ENCODE results near the gene SMO. TPM values are rescaled to one million over a fixed set of nuclear protein-coding genes. Genes with fewer than 3 reads are reported as not detected.

The SMO gene
- total and polyA plus RNA-seq, 2 donors (not counting 1 experiment from before 2014, with no cell fraction given) = 4.5 to 12.6 TPM

DNA sequence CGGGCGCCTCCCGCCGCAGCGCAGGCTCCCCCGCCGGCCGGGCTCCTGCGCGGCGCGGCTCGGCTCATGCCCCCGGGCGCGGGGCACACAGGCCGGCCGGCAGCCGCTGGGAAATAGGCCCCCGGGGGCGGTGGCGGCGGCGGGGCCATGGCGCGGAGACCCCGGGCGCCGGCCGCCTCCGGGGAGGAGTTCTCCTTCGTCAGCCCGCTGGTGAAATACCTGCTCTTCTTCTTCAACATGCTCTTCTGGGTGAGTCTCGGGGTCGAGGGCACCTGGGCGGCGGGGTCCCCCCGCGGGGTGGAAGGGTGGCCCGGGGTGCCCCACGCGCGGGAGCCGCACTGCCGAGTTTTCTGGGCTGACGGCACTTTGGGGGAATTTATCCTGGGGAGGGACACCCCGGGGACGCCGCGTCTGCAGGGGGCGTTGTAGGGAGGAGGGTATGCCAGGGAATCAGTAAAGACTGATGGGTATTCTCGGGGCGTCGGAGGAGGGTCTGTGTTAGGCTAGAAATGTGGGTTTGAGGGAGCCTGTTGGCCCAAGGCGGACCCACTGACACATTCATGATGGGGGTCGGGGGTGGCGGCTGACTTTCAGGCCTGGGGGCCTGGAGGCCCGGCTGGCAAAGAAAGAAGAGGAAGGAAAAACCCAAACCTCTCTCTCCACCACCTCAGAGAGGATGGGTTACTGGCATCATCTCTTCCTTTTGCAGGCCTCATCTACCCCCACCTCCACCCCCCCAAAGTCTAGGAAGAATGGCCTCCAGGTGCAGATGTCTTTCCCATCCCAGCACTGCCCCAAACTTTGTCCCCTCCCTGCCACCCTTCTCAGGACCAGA is 43.4 kb upstream of the SMO start:
- no peak for DNase-seq (ENCODE audit: low read depth in 2 of 2)
- Histone ChIP-seq H3K27ac (ENCODE audit: insufficient read depth, low read length) (no peak overlapping the region), H3K36me3 (ENCODE audit: control insufficient read depth, insufficient read depth, low read length) (no peaks in the 10 kb centered on the region), H3K79me2 (ENCODE audit: control insufficient read depth, insufficient read depth, low read length) (no peaks in the 10 kb centered on the region), H3K9me3 (ENCODE audit: control insufficient read depth, insufficient read depth, low read depth, low read length) (no peaks in the 10 kb centered on the region), H3K4me2 (ENCODE audit: extremely low read depth, insufficient read depth, low read length) (peak overlapping the region; percentile 58), H3K27me3 (ENCODE audit: control insufficient read depth, insufficient read depth, low read length) (peaks cover 36% of the 10 kb centered on the region), H2AFZ (ENCODE audit: low read length) (no peak overlapping the region), H3K9ac (ENCODE audit: insufficient read depth, low read length) (peak overlapping the region; percentile 16), H3K4me3 (replicated peaks in 1 of 4; ENCODE audit: control extremely low read depth in 1 of 4, insufficient read depth in 1 of 4, low read depth in 3 of 4, low read length in 4 of 4) (peak overlapping the region in 2 of 4 experiments; percentile 12 to 50), H3K4me1 (ENCODE audit: control insufficient read depth, extremely low read depth, insufficient read depth, low read length) (no peaks in the 10 kb centered on the region), H4K20me1 (ENCODE audit: control insufficient read depth, extremely low read depth, insufficient read depth, low read length) (no peaks in the 10 kb centered on the region)
- no peak for TF ChIP-seq EZH2 (IDR thresholded peaks at IDR 0.05; ENCODE audit: low read length, missing control alignments)
- TF ChIP-seq, protein P1, sequence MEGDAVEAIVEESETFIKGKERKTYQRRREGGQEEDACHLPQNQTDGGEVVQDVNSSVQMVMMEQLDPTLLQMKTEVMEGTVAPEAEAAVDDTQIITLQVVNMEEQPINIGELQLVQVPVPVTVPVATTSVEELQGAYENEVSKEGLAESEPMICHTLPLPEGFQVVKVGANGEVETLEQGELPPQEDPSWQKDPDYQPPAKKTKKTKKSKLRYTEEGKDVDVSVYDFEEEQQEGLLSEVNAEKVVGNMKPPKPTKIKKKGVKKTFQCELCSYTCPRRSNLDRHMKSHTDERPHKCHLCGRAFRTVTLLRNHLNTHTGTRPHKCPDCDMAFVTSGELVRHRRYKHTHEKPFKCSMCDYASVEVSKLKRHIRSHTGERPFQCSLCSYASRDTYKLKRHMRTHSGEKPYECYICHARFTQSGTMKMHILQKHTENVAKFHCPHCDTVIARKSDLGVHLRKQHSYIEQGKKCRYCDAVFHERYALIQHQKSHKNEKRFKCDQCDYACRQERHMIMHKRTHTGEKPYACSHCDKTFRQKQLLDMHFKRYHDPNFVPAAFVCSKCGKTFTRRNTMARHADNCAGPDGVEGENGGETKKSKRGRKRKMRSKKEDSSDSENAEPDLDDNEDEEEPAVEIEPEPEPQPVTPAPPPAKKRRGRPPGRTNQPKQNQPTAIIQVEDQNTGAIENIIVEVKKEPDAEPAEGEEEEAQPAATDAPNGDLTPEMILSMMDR (conservative IDR thresholded peaks at IDR 0.05 in 1 of 2, IDR thresholded peaks at IDR 0.05 in 1 of 2; ENCODE audit: low read depth in 1 of 2, low read length in 2 of 2) = peak; percentile 13 to 29

DNA sequence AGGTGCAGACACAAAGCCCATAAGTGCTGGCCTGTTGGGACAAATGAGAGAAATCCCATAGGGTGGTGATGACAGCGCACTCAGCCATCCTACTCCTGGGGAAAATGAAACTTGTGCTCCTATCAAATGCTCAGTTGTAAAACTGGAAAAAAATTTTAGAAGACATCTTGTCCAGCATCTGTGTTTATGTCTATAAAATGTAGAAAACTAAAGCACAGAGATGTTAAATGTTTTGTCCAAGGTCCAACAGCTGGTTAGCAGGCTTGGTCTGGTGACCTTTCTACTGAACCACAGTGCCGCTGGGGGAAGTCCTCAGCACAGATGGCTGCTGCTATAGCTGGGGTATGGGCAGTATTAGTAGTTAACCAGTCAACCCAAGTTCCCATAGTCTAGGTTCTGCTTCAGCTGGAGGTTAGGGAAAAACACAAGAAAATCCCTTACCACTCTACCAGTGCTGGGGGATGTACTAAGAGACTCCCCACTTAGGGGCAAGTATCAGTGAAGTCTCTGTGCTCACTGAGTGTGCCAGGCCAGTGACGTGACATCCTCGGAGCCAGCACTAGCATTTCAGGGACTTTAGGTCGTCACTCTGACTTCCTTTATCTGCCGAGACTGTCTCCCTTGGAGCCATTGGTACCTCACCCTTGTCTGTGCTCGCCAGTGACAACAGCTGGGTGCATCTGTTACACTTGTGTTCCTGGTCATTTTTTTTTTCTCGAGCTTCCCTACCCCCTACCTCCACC is 42.0 kb upstream of the SMO start:
- Histone ChIP-seq H3K4me3 (replicated peaks in 1 of 4; ENCODE audit: control extremely low read depth in 1 of 4, insufficient read depth in 1 of 4, low read depth in 3 of 4, low read length in 4 of 4) (no peak overlapping the region), H3K27ac (ENCODE audit: insufficient read depth, low read length) (no peak overlapping the region), H3K36me3 (ENCODE audit: control insufficient read depth, insufficient read depth, low read length) (no peaks in the 10 kb centered on the region), H3K4me1 (ENCODE audit: control insufficient read depth, extremely low read depth, insufficient read depth, low read length) (no peaks in the 10 kb centered on the region), H3K27me3 (ENCODE audit: control insufficient read depth, insufficient read depth, low read length) (peaks cover 36% of the 10 kb centered on the region), H3K9me3 (ENCODE audit: control insufficient read depth, insufficient read depth, low read depth, low read length) (no peaks in the 10 kb centered on the region), H2AFZ (ENCODE audit: low read length) (no peak overlapping the region), H3K4me2 (ENCODE audit: extremely low read depth, insufficient read depth, low read length) (no peak overlapping the region), H3K79me2 (ENCODE audit: control insufficient read depth, insufficient read depth, low read length) (no peaks in the 10 kb centered on the region), H3K9ac (ENCODE audit: insufficient read depth, low read length) (no peak overlapping the region), H4K20me1 (ENCODE audit: control insufficient read depth, extremely low read depth, insufficient read depth, low read length) (no peaks in the 10 kb centered on the region)
- TF ChIP-seq, protein P1 (conservative IDR thresholded peaks at IDR 0.05 in 1 of 2, IDR thresholded peaks at IDR 0.05 in 1 of 2; ENCODE audit: low read depth in 1 of 2, low read length in 2 of 2) = no peak
- TF ChIP-seq EZH2 (IDR thresholded peaks at IDR 0.05; ENCODE audit: low read length, missing control alignments) = peak; percentile 4
- no peak for DNase-seq (ENCODE audit: low read depth in 2 of 2)

DNA sequence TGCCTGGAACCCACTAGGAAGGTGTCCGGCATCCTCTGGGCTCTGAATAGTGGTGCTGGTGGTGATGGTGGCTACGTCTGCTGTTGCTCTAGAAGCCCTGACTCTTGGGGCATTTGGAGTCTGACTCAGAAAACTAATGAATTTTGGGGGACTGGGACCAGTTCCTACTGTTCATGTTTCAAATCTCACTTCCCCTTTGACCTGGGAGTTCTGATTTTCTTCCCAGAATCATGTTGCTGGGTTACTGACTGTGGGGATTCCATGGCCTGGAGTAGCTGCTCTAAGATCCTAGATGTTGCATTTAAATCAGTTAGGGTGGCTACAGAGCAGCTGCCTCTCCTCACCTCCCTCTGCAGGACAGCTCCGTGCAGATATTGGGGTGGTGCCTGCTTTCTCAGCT is 40.7 kb upstream of the SMO start:
- H3K4me1 ChIP-seq (ENCODE audit: control insufficient read depth, extremely low read depth, insufficient read depth, low read length) = no peaks in the 10 kb centered on the region
- peaks cover 36% of the 10 kb centered on the region for H3K27me3 ChIP-seq (ENCODE audit: control insufficient read depth, insufficient read depth, low read length)
- no peaks in the 10 kb centered on the region for H3K36me3 ChIP-seq (ENCODE audit: control insufficient read depth, insufficient read depth, low read length)
- no peaks in the 10 kb centered on the region for H4K20me1 ChIP-seq (ENCODE audit: control insufficient read depth, extremely low read depth, insufficient read depth, low read length)
- no peaks in the 10 kb centered on the region for H3K79me2 ChIP-seq (ENCODE audit: control insufficient read depth, insufficient read depth, low read length)
- H3K27ac ChIP-seq (ENCODE audit: insufficient read depth, low read length) = no peak overlapping the region
- no peaks in the 10 kb centered on the region for H3K9me3 ChIP-seq (ENCODE audit: control insufficient read depth, insufficient read depth, low read depth, low read length)
- H2AFZ ChIP-seq (ENCODE audit: low read length) = no peak overlapping the region
- TF ChIP-seq EZH2 (IDR thresholded peaks at IDR 0.05; ENCODE audit: low read length, missing control alignments) = no peak
- TF ChIP-seq, protein P1 (conservative IDR thresholded peaks at IDR 0.05 in 1 of 2, IDR thresholded peaks at IDR 0.05 in 1 of 2; ENCODE audit: low read depth in 1 of 2, low read length in 2 of 2) = no peak
- no peak overlapping the region for H3K4me2 ChIP-seq (ENCODE audit: extremely low read depth, insufficient read depth, low read length)
- H3K9ac ChIP-seq (ENCODE audit: insufficient read depth, low read length) = no peak overlapping the region
- DNase-seq (ENCODE audit: low read depth in 2 of 2) = no peak
- no peak overlapping the region for H3K4me3 ChIP-seq (replicated peaks in 1 of 4; ENCODE audit: control extremely low read depth in 1 of 4, insufficient read depth in 1 of 4, low read depth in 3 of 4, low read length in 4 of 4)

Measured in fibroblast of lung (primary cell).